Activated CD4-positive, alpha-beta memory T cell treated with anti-CD3 and anti-CD28 coated beads, Interleukin-2, amount 10 ng/mL, durations not matched to agents 7 days and 5 days (primary cell): Measurements from ENCODE around the gene EMID1. TPM values are rescaled to one million over a fixed set of nuclear protein-coding genes. Genes with fewer than 3 reads are reported as not detected.
A peak's percentile ranks its signal among the peaks of the same experiment; 100 is the strongest.

Experiments
- CTCF ChIA-PET: fragments of 350-600 bp; sonication (Branson Sonifier 250); formaldehyde crosslinking; loops from one replicate; lab custom pipeline; 2021; ENCODE audit warnings: antibody characterized with exemption, inconsistent platforms; lab: Charles Lee
- POLR2A ChIA-PET: fragments of 350-600 bp; sonication (Branson Sonifier 250); formaldehyde crosslinking; loops from one replicate; lab custom pipeline; 2021; ENCODE audit warnings: antibody characterized with exemption; lab: Charles Lee
- DNase-seq: peaks from one replicate; pipeline ENCODE4 v3.0.0-alpha.2; 2020
- H3K27ac Mint-ChIP-seq: one replicate; pipeline ENCODE4 v1.8.0; 2021; ENCODE audit warnings: mild to moderate bottlenecking, mixed read lengths
- H3K27me3 Mint-ChIP-seq: one replicate; pipeline ENCODE4 v1.8.0; 2021; ENCODE audit warnings: mixed read lengths
- H3K36me3 Mint-ChIP-seq: one replicate; pipeline ENCODE4 v1.8.0; 2021; ENCODE audit warnings: low read depth, mixed read lengths
- H3K4me1 Mint-ChIP-seq: one replicate; pipeline ENCODE4 v1.8.0; 2021; ENCODE audit warnings: mixed read lengths
- H3K4me3 Mint-ChIP-seq: one replicate; pipeline ENCODE4 v1.8.0; 2021; ENCODE audit warnings: mild to moderate bottlenecking, mixed read lengths
- H3K9me3 Mint-ChIP-seq: one replicate; pipeline ENCODE4 v1.8.0; 2021; ENCODE audit warnings: mixed read lengths
- total RNA-seq, 2 experiments: library from RNA; stranded (reverse); gene quantifications; one replicate each; pipeline ENCODE4 v1.2.3, GENCODE V29; 2021

EMID1 gene
- total RNA-seq, 2 experiments from 2014 or later, result 0.18 TPM; not detected in 1

DNA sequence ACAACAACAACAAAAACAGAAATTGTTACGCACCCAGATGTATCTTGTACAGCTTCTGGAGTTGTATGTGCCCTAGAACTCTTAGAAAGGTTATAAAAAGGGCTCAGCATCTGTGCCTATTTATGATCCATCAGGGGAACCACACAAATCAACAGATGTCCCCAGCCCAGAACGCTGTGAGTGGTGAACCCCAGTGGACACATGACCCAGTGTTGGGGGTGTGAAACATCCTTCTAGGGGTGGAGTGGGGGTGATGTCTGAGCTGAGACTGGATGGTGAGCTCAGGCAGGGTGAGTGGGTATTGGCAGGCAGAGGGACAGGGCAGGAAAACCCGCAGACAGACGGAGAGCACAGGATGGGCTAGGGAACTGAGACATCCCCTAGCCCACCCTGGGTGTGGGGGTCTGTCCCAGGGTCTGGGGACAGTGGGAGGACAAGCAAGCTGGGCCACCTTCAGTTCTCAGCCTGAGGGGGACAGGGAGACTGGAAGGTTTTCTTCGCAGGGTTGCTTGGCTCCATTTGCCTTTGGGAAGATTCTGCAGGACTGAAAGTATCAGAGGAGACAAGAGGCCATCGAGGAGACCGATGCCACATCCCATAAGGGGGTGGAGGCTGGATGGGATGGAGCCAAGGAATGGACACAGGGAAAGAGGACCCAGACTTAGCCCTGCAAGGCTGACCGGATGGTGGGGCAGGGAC is 5.8 kb upstream of the EMID1 start:
- Mint-ChIP-seq H3K9me3 (peaks cover 3% of the 10 kb centered on the region), H3K27ac (no peak overlapping the region), H3K4me1 (peaks cover 30% of the 10 kb centered on the region), H3K36me3 (no peaks in the 10 kb centered on the region), H3K27me3 (peaks cover 40% of the 10 kb centered on the region), H3K4me3 (no peak overlapping the region)
- POLR2A ChIA-PET, result no interaction called here
- CTCF ChIA-PET, result no interaction called here
- DNase-seq, result no peak

DNA sequence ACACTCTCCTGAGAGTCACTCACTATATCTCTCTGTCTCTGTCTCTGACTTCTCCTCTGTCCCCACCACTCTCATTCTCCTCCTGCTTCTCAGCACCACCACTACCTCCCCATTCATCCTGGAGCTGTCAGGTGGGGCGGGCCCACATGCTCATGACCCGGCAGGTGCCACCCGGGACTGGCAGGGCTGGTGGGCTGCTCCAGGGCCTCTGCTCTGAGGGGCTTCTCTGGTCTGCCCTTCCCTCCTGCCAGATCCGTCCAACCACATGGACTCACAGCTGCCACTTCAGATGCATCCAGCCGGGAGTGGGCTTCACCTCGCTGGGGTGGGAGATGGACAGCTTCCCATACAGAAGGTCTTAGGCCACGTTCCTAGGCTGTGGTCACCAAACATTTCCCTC is 4.8 kb upstream of the EMID1 start:
- Mint-ChIP-seq H3K36me3 (no peaks in the 10 kb centered on the region), H3K4me3 (no peak overlapping the region), H3K9me3 (no peaks in the 10 kb centered on the region), H3K27me3 (peaks cover 44% of the 10 kb centered on the region), H3K27ac (no peak overlapping the region), H3K4me1 (peaks cover 31% of the 10 kb centered on the region)
- no peak for DNase-seq
- CTCF ChIA-PET, result no interaction called here
- POLR2A ChIA-PET, result no interaction called here

DNA sequence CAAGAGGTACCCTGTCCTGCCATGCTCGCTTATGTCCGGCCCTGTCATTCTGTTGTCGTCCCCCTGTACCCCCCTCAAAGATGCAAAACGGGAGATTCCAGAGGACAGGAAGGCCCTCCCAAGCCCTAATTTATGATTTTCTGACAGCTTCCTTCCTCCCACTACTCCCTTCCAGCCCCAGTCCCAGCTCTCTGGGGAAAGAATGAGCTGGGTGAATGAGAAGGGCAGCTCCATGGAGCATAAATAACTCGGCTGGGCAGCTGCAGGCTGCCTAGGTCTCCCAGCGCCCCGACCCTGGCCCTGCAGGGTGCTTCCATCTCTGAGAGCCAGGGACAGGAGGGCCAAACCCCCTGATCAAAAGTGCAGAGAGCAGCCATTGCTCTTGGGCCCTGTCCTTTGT is 3.9 kb upstream of the EMID1 start:
- Mint-ChIP-seq H3K27me3 (peaks cover 48% of the 10 kb centered on the region), H3K4me1 (peaks cover 35% of the 10 kb centered on the region), H3K27ac (peak overlapping the region; percentile 71), H3K9me3 (no peaks in the 10 kb centered on the region), H3K36me3 (no peaks in the 10 kb centered on the region), H3K4me3 (no peak overlapping the region)
- CTCF ChIA-PET, result no interaction called here
- DNase-seq, result no peak
- POLR2A ChIA-PET, result no interaction called here

DNA sequence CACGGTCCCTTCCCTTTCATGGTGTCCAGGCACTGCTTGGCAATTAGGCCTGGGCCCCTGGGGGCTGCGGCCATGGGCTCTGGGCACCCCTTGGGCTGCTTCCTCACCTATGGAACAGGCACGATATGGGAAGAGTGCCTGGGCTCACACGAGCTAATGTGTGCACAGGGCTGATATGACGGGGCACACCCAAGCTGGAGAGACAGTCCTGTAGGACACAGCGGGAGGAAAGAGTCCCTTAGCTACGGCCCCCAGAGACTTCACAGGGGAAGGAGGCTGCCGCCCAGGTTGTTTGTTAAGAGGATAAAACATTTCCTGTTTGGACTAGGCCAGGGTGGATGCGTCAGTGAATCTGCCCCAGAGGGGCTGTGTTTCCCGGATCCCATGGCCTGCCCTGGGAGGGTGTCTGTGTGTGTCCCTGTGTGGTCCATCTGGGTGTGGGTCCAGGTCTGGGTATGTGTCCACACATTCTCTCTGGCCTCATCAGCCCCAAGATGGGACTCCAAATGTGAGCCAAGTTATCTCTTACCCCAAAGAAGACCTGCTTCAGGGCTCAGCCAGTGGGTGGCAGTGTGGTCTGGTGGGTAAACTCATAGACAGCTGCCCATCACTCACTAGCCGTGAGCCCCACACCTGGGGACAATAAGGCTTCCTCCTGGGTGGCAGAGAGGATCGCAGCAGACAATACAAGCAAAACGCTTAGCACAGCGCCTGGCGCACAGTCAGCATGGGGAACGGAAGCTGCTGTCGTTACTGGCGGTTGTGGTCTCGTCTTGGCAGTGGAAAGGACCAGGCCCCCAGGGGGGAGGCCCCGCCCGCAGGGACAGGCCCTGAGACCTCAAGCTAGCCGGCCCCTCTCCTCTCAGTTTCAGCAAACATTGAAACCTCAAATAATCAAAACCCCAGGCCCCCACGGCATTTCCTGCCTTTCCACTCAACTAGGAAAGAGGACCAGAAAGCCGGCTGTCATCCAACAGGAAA is 3.2 kb upstream of the EMID1 start:
- no peaks in the 10 kb centered on the region for H3K36me3 Mint-ChIP-seq
- no peaks in the 10 kb centered on the region for H3K9me3 Mint-ChIP-seq
- peak; percentile 78 for DNase-seq
- peaks cover 50% of the 10 kb centered on the region for H3K27me3 Mint-ChIP-seq
- ChIA-PET POLR2A (interaction anchor here (0.6 to 1.0 kb wide), 3 partner anchors 35 to 141 kb away, joined by 3 read pairs; partner anchors contain the start of gene C22orf31), CTCF (interaction anchor here (0.5 to 2.4 kb wide), 4 partner anchors 10 to 65 kb away, joined by 3 to 17 read pairs (median 8); no protein-coding TSS in a partner anchor)
- H3K4me3 Mint-ChIP-seq, result peak overlapping the region; percentile 41
- H3K27ac Mint-ChIP-seq, result peak overlapping the region; percentile 71
- H3K4me1 Mint-ChIP-seq, result peaks cover 35% of the 10 kb centered on the region

DNA sequence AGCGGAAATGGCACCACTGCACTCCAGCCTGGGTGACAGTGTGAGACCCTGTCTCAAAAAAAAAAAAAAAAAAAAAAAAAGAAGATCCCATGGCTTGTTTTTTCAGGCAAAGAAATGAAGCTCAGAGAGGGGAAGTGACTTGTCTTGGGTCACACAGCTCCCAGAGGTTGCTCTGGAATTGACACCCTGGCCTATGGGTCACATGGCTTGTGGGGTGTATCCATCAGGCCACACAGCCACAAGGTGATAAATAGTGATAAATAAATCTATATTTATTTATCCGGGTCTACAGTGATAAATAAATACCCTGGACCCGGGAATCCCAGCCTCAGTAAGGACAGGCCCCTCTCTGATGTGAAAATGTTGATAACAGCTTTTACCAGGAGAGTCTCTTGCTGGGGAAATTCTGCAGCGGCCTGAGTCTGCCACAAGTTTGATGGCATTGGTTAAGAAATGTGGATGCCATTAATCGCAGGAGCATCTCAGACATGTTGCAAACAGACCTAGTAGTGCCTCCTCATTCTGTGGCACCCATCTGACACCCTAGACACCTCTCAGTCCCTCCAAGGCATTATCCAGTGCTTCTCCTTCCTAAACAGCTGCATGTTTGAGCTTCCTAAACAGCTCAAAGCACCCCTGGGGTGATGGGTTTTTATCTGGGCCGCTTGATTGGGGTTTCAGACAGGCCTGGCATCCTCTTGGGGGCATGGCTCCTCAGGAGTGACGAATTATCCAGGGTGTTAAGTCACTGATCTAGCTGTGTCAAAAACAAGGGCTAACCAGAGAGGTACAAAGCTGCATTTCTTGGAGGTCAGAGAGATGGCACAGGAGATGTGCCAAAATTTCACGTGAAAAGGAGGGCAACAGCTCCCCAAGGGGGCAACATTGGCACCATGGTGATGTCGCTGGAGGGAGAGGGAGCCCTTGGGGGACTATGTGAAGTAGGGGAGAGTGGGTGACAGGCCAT is 1.9 kb upstream of the EMID1 start:
- peaks cover 55% of the 10 kb centered on the region for H3K27me3 Mint-ChIP-seq
- no peaks in the 10 kb centered on the region for H3K9me3 Mint-ChIP-seq
- DNase-seq, result no peak
- no peak overlapping the region for H3K27ac Mint-ChIP-seq
- ChIA-PET CTCF (interaction anchor here (0.5 to 2.4 kb wide), 4 partner anchors 11 to 232 kb away, joined by 3 to 17 read pairs (median 8); no protein-coding TSS in a partner anchor), POLR2A (interaction anchor here (0.6 kb wide), 1 partner anchor 65 kb away, joined by 3 read pairs; no protein-coding TSS in a partner anchor)
- peaks cover 35% of the 10 kb centered on the region for H3K4me1 Mint-ChIP-seq
- no peak overlapping the region for H3K4me3 Mint-ChIP-seq
- no peaks in the 10 kb centered on the region for H3K36me3 Mint-ChIP-seq

GRCh38 chr22:29204455-29205183 is 1.1 kb upstream of the EMID1 start:
- H3K27ac Mint-ChIP-seq, result no peak overlapping the region
- peaks cover 35% of the 10 kb centered on the region for H3K4me1 Mint-ChIP-seq
- H3K9me3 Mint-ChIP-seq, result no peaks in the 10 kb centered on the region
- CTCF ChIA-PET, result interaction anchor here (2.4 kb wide), 1 partner anchor 40 kb away, joined by 17 read pairs; no protein-coding TSS in a partner anchor
- H3K27me3 Mint-ChIP-seq, result peaks cover 57% of the 10 kb centered on the region
- no peak overlapping the region for H3K4me3 Mint-ChIP-seq
- POLR2A ChIA-PET, result interaction anchor here (1.3 to 2.0 kb wide), 2 partner anchors 41 to 63 kb away, joined by 3 to 5 read pairs; no protein-coding TSS in a partner anchor
- no peak for DNase-seq
- H3K36me3 Mint-ChIP-seq, result no peaks in the 10 kb centered on the region

DNA sequence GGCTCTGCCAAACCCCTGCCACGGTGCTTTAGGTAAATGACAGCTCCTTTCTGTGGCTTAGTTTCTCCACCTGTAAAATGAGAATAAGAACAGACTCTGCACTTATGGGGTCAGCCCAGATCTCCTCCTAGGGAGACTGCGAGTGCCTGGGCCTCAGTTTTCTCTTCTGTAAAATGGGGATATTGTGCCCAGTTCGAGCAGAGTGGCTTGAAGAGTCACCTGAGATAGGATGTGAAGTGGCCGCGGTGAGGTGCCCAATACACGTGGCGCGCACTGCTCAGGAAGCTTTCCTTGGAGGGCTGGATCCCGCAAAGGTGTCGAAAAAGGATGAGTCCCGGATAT is 473 bp upstream of the EMID1 start:
- no peak overlapping the region for H3K27ac Mint-ChIP-seq
- ChIA-PET POLR2A (interaction anchor here (0.8 to 2.0 kb wide), 4 partner anchors 40 to 129 kb away, joined by 3 to 5 read pairs (median 3); partner anchors contain the start of gene EWSR1), CTCF (interaction anchor here (2.4 kb wide), 1 partner anchor 40 kb away, joined by 17 read pairs; no protein-coding TSS in a partner anchor)
- H3K4me1 Mint-ChIP-seq, result peaks cover 35% of the 10 kb centered on the region
- H3K4me3 Mint-ChIP-seq, result no peak overlapping the region
- no peaks in the 10 kb centered on the region for H3K36me3 Mint-ChIP-seq
- DNase-seq, result no peak
- no peaks in the 10 kb centered on the region for H3K9me3 Mint-ChIP-seq
- peaks cover 54% of the 10 kb centered on the region for H3K27me3 Mint-ChIP-seq

DNA sequence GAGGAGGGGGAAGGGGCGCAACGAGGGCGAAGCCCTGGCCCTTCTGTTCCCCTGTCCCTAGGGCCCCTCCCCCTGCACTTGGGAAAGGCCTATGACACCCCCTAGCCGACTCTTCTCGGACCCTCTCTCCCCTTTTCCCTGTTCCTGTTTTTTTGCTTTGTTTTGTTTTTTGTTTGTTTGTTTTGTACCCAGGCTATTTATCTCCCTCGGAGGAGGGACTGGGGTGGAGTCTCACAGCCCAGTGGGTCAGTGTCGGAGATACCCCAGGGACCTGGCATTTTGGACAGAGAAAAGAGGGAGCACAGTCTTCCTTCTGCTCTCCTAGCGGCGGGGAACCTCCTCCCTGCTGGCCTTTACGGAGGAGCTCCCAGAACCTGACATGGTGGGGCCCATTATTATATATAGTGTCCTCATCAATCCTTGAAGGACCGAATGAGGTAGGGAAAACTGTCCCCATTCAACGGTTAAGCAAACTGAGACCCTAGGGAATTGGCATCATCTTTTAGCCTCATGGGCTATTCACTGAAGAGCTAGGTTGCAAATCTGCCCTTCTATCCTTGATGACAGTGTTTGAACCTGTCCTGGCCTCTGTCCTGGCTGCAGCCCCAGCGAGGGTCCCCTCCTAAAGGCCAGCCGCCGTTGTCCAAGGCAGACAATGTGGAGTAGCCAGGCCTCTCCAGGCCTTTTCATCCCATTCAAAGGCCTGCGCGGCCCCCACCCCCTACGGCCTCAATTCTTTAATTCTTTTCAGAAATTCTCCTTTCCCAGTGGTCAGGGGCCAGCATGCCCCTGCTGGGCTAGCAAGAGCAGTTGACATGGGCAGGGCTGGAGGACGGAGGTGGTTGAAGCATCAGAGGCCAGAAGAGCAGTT is 911 bp downstream of the EMID1 start:
- H3K27ac Mint-ChIP-seq, result no peak overlapping the region
- peak overlapping the region; percentile 39 for H3K4me3 Mint-ChIP-seq
- H3K9me3 Mint-ChIP-seq, result no peaks in the 10 kb centered on the region
- no peak for DNase-seq
- ChIA-PET POLR2A (interaction anchor here (1.2 to 2.0 kb wide), 2 partner anchors 39 to 62 kb away, joined by 3 to 5 read pairs; partner anchors contain the start of gene EWSR1), CTCF (interaction anchor here (1.2 kb wide), 2 partner anchors 36 to 39 kb away, joined by 4 to 7 read pairs; no protein-coding TSS in a partner anchor)
- no peaks in the 10 kb centered on the region for H3K36me3 Mint-ChIP-seq
- H3K27me3 Mint-ChIP-seq, result peaks cover 51% of the 10 kb centered on the region
- H3K4me1 Mint-ChIP-seq, result peaks cover 28% of the 10 kb centered on the region

DNA sequence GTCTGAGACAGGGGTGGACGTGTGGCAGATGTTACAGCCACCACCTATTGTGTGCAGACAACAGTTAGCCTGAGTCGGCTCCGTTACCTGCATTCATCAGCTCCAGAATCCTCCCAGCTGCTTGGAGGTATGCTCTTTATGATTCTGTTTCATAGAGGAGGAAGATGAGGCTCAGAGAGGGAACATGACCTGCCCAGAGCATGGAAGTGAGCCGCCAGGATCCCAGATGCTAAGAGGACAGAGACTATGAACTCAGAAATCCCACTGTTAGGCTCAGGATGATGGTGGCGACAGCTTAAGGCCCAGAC is 1.5 kb downstream of the EMID1 start:
- no peak for DNase-seq
- H3K27ac Mint-ChIP-seq, result no peak overlapping the region
- no peaks in the 10 kb centered on the region for H3K9me3 Mint-ChIP-seq
- ChIA-PET POLR2A (no interaction called here), CTCF (no interaction called here)
- no peak overlapping the region for H3K4me3 Mint-ChIP-seq
- H3K27me3 Mint-ChIP-seq, result peaks cover 52% of the 10 kb centered on the region
- peaks cover 22% of the 10 kb centered on the region for H3K4me1 Mint-ChIP-seq
- H3K36me3 Mint-ChIP-seq, result no peaks in the 10 kb centered on the region

DNA sequence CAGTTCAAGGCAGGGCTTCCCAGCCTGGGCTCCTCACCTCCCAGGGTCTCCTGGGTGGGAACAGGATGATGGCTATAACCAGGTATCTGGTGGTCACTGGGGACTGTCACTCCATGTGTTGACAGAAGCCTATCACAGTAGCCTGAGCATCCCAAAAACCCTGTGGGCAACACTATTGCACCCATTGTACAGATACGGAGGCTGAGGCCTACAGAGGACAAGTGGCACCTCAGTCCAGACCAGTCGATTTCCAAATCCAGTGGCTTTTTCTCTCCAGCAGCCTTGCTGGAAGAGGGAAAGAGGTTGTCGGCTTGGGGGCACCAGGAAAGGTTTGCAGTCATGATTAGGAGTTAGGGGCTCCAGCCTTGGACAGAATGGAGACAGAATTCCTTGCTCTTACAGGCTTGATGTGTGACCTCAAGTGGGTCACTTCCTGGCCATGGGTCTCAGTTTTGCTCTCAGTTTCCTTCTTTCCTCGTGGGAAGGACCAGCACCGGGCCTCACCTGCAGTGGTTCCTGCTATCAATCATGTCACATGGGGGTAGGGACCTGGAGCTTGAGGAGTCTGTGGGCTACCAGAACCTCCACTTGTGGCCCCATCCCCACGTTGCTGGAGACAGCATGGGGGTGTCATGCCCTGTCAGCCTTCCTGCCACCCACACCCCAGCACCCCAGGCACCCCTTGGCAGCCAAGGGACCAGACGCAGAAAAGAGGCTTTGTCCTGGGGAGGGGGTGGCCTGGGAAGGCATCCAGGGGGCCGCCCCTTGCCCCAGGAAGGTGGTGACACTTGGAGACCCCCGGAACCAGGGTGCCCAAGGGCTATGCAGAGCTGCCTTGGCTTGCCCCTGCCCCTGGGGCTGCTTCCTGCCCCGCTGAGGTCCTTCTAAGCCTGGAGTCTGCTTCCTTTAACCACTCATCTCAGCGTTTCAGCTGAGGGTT is 2.1 kb downstream of the EMID1 start:
- H3K27me3 Mint-ChIP-seq, result peaks cover 52% of the 10 kb centered on the region
- POLR2A ChIA-PET, result interaction anchor here (1.3 kb wide), 1 partner anchor 10 kb away, joined by 3 read pairs; no protein-coding TSS in a partner anchor
- DNase-seq, result no peak
- no peak overlapping the region for H3K27ac Mint-ChIP-seq
- CTCF ChIA-PET, result no interaction called here
- no peaks in the 10 kb centered on the region for H3K9me3 Mint-ChIP-seq
- no peak overlapping the region for H3K4me3 Mint-ChIP-seq
- peaks cover 16% of the 10 kb centered on the region for H3K4me1 Mint-ChIP-seq
- H3K36me3 Mint-ChIP-seq, result no peaks in the 10 kb centered on the region
